Peyer's patch (tissue), 4 donors: ENCODE measurements around the gene TNFAIP8L2. TPM values are rescaled to one million over a fixed set of nuclear protein-coding genes. Genes with fewer than 3 reads are reported as not detected.
A peak's percentile ranks its signal among the peaks of the same experiment; 100 is the strongest.

Experiments
- DNase-seq, 3 donors: peaks; one replicate each; pipeline ENCODE4 v3.0.0-alpha.2; 2017 to 2019
- H3K27ac ChIP-seq, 4 donors: fragments of 200-600 bp; sonication (generic); one replicate each; pipeline ENCODE4 v1.5.1; 2016 to 2019
- H3K27me3 ChIP-seq, 2 donors: fragments of 200-600 bp; sonication (generic); one replicate each; pipeline ENCODE4 v1.5.1; 2019
- H3K36me3 ChIP-seq, 3 donors: fragments of 200-600 bp; sonication (generic); one replicate each; pipeline ENCODE4 v1.5.1; 2016 to 2019
- H3K4me1 ChIP-seq, 4 donors: fragments of 200-600 bp; sonication (generic); one replicate each; pipeline ENCODE4 v1.5.1; 2016 to 2019
- H3K4me3 ChIP-seq, 4 donors: fragments of 200-600 bp; sonication (generic); 1 replicate in 3 of 4; 2 replicates in 1 of 4; pipeline ENCODE4 v1.5.1; 2016 to 2019; ENCODE audit warnings: mild to moderate bottlenecking in 1 of 4
- H3K9me3 ChIP-seq, 4 donors: fragments of 200-600 bp; sonication (generic); one replicate each; pipeline ENCODE4 v1.5.1; 2016 to 2019; ENCODE audit warnings: mild to moderate bottlenecking in 1 of 4
- CTCF ChIP-seq, 6 experiments: fragments of 450-650 bp in 4 of 6; fragments of 200-600 bp in 2 of 6; sonication (generic) in 1 of 6; IDR thresholded peaks; one replicate each; pipeline ENCODE4 v1.5.1; 2017 to 2019; ENCODE audit warnings: antibody characterized with exemption in 6 of 6, mild to moderate bottlenecking in 3 of 6, moderate library complexity in 1 of 6
- POLR2A ChIP-seq, 2 donors: fragments of 450-650 bp; IDR thresholded peaks; one replicate each; pipeline ENCODE4 v1.5.1; 2017; ENCODE audit warnings: antibody characterized with exemption in 2 of 2, mild to moderate bottlenecking in 2 of 2, moderate library complexity in 2 of 2
- total RNA-seq, 4 donors: library from RNA; depleted of rRNA; stranded (reverse); fragments of >200 nt; gene quantifications; one replicate each; pipeline ENCODE4 v1.1.0, GENCODE V29; 2016

Gene TNFAIP8L2
- total RNA-seq, 4 donors from 2014 or later: 4.0 to 6.6 TPM; not detected in 2

- Histone ChIP-seq H3K36me3 (peaks cover 0 to 7% (median 0%) of the 10 kb centered on the region in 3 donors), H3K4me3 (peak overlapping the region; percentile 25 to 46 (median 40)), H3K4me1 (peaks cover 0 to 8% (median 3%) of the 10 kb centered on the region in 4 donors), H3K9me3 (no peaks in the 10 kb centered on the region), H3K27me3 (no peaks in the 10 kb centered on the region), H3K27ac (peak overlapping the region in 3 of 4 donors; percentile 7 to 44 (median 27))
- DNase-seq: peak; percentile 73 to 89 (median 85)
- no peak for TF ChIP-seq CTCF (IDR thresholded peaks at IDR 0.05)
- no peak for TF ChIP-seq POLR2A (IDR thresholded peaks at IDR 0.05)
These were observed 25.4 kb upstream of the TNFAIP8L2 start for GRCh38 chr1:151130987-151131586.

GRCh38 chr1:151131701-151132334 lies 24.6 kb upstream of the TNFAIP8L2 start:
- Histone ChIP-seq H3K4me1 (peaks cover 0 to 8% (median 3%) of the 10 kb centered on the region in 4 donors), H3K36me3 (peaks cover 0 to 12% (median 0%) of the 10 kb centered on the region in 3 donors), H3K4me3 (peak overlapping the region; percentile 25 to 46 (median 40)), H3K27ac (peak overlapping the region in 2 of 4 donors; percentile 7 to 27), H3K9me3 (no peaks in the 10 kb centered on the region), H3K27me3 (no peaks in the 10 kb centered on the region)
- no peak for DNase-seq
- TF ChIP-seq CTCF (IDR thresholded peaks at IDR 0.05): no peak
- TF ChIP-seq POLR2A (IDR thresholded peaks at IDR 0.05): no peak

- TF ChIP-seq CTCF (IDR thresholded peaks at IDR 0.05) (no peak), POLR2A (IDR thresholded peaks at IDR 0.05) (no peak)
- no peak for DNase-seq
- H3K36me3 ChIP-seq: peaks cover 0 to 13% (median 0%) of the 10 kb centered on the region in 3 donors
- H3K27ac ChIP-seq: no peak overlapping the region
- no peaks in the 10 kb centered on the region for H3K27me3 ChIP-seq
- no peaks in the 10 kb centered on the region for H3K9me3 ChIP-seq
- H3K4me3 ChIP-seq: peak overlapping the region in 1 of 4 donors; percentile 45
- H3K4me1 ChIP-seq: peaks cover 0 to 8% (median 3%) of the 10 kb centered on the region in 4 donors
These were observed 24.0 kb upstream of the TNFAIP8L2 start for GRCh38 chr1:151132335-151133017.

GRCh38 chr1:151133018-151133806 lies 23.2 kb upstream of the TNFAIP8L2 start:
- Histone ChIP-seq H3K4me3 (no peak overlapping the region), H3K9me3 (no peaks in the 10 kb centered on the region), H3K36me3 (peaks cover 0 to 13% (median 0%) of the 10 kb centered on the region in 3 donors), H3K27me3 (no peaks in the 10 kb centered on the region), H3K4me1 (peaks cover 0 to 8% (median 3%) of the 10 kb centered on the region in 4 donors), H3K27ac (peak overlapping the region in 1 of 4 donors; percentile 10)
- TF ChIP-seq CTCF (IDR thresholded peaks at IDR 0.05): no peak
- no peak for TF ChIP-seq POLR2A (IDR thresholded peaks at IDR 0.05)
- DNase-seq: no peak

GRCh38 chr1:151134396-151134795 lies 22.1 kb upstream of the TNFAIP8L2 start:
- no peaks in the 10 kb centered on the region for H3K9me3 ChIP-seq
- no peak for DNase-seq
- no peak overlapping the region for H3K4me3 ChIP-seq
- no peaks in the 10 kb centered on the region for H3K27me3 ChIP-seq
- H3K4me1 ChIP-seq: peaks cover 0 to 8% (median 3%) of the 10 kb centered on the region in 4 donors
- H3K36me3 ChIP-seq: peaks cover 0 to 13% (median 0%) of the 10 kb centered on the region in 3 donors
- TF ChIP-seq CTCF (IDR thresholded peaks at IDR 0.05) (no peak), POLR2A (IDR thresholded peaks at IDR 0.05) (no peak)
- H3K27ac ChIP-seq: no peak overlapping the region
